HPDE6-E6E7 (cell line): ENCODE measurements around the gene KRT3.

Source experiments
- DNase-seq: peaks from one replicate; pipeline ENCODE4 v3.0.0; 2011; ENCODE audit warnings: missing footprints; ENCODE audit errors: extremely low spot score

Gene KRT3

GRCh38 chr12:52813885-52814709 lies 18.2 kb upstream of the KRT3 start, which contains the start of gene KRT4:
KRT4 (minus strand) TSS chr12:52814116; CDS start chr12:52814058, 58 bp downstream.
- DNase-seq: no peak

GRCh38 chr12:52813203-52813819 lies 17.4 kb upstream of the KRT3 start:
- DNase-seq: no peak

- DNase-seq: no peak
Measured at GRCh38 chr12:52812749-52813148, 16.8 kb upstream of the KRT3 start.

GRCh38 chr12:52812073-52812400 lies 16.1 kb upstream of the KRT3 start:
- no peak for DNase-seq

- no peak for DNase-seq
Measured at GRCh38 chr12:52811191-52812072, 15.5 kb upstream of the KRT3 start.

GRCh38 chr12:52810554-52810953 lies 14.6 kb upstream of the KRT3 start:
- no peak for DNase-seq

GRCh38 chr12:52809166-52809565 lies 13.2 kb upstream of the KRT3 start:
- DNase-seq: no peak

- no peak for DNase-seq
Measured at GRCh38 chr12:52808573-52809160, 12.8 kb upstream of the KRT3 start.

GRCh38 chr12:52807544-52808470 lies 11.9 kb upstream of the KRT3 start:
- DNase-seq: no peak

GRCh38 chr12:52806821-52807543 lies 11.1 kb upstream of the KRT3 start:
- no peak for DNase-seq

GRCh38 chr12:52806169-52806811 lies 10.4 kb upstream of the KRT3 start:
- DNase-seq: no peak

- DNase-seq: no peak
Measured at GRCh38 chr12:52805739-52806138, 9.8 kb upstream of the KRT3 start.

GRCh38 chr12:52805000-52805399 lies 9.1 kb upstream of the KRT3 start:
- DNase-seq: no peak

- DNase-seq: no peak
Measured at GRCh38 chr12:52802442-52802841, 6.5 kb upstream of the KRT3 start.

- no peak for DNase-seq
Measured at GRCh38 chr12:52801773-52802172, 5.9 kb upstream of the KRT3 start.

GRCh38 chr12:52800259-52800917 lies 4.5 kb upstream of the KRT3 start:
- DNase-seq: no peak

- DNase-seq: no peak
Measured at GRCh38 chr12:52799505-52800211, 3.7 kb upstream of the KRT3 start.

GRCh38 chr12:52798671-52799504 lies 3.0 kb upstream of the KRT3 start:
- DNase-seq: peak; percentile 71
